NCI-H774 (cell line): Measurements from ENCODE around the gene MCM3.

Experiments
- DNase-seq: peaks from one replicate; lab custom pipeline; 2025; lab: John Stamatoyannopoulos, UW

Gene MCM3

DNA sequence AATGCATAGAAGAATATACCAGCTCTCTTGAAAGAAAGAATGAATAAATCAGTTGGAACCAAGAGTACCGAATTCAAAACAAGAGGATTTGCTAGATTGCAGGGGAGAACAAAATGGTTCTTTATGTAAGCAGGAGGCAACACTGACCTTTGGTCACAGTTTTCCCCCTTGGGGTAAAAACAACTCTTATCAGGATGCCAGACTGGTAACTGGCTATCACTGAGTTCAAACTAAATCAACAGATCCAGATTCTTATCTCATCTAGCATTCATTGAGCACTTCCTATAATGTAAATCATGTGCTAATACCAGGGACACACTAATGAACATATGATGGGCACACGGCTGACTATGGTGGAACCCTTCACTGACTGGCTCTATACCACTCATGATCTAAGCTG lies 35.5 kb downstream of the MCM3 start:
- DNase-seq = no peak

DNA sequence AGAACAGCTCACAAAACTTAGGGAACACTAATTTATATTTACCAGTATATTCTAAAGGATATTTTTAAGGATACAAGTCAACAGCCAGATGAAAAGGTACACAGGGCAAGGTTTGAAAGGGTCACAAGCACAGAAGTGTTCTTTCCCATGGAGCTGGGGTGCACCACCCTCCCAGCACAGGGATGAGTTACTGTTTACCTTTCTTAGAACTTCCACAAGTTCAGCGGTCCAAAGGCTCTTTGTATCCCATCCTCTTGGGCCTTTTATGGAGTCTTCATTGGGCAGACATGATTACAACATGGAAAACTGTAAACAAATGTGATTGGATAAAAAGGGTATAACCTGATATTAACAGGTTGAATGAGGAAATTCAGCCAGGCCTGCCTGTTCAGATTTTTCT lies 39.1 kb downstream of the MCM3 start:
- DNase-seq = no peak

DNA sequence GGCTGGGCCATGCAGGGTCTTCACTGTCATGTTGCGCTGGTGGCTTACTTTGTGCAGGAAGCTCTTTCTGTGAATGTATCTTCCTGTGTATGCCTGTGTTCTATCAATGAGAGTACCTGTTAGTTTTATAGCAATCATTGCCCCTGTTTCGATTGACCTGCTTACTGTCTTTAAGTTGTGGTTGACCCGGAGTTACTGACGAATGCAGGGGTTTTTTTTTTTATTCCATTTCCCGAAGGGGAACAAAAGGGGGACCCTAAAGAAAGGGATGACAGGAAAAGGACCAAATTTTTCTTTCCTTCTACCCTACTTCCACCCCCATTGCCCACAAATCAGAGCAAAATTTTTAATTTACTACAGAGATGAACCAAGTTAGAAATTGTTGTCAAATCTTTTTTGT lies 40.1 kb downstream of the MCM3 start, which contains the start of gene IL17F:
IL17F (minus strand) TSS at position 101 of the 400 bp plus-strand sequence; CDS start at position 30, 71 bp downstream.
- no peak for DNase-seq

DNA sequence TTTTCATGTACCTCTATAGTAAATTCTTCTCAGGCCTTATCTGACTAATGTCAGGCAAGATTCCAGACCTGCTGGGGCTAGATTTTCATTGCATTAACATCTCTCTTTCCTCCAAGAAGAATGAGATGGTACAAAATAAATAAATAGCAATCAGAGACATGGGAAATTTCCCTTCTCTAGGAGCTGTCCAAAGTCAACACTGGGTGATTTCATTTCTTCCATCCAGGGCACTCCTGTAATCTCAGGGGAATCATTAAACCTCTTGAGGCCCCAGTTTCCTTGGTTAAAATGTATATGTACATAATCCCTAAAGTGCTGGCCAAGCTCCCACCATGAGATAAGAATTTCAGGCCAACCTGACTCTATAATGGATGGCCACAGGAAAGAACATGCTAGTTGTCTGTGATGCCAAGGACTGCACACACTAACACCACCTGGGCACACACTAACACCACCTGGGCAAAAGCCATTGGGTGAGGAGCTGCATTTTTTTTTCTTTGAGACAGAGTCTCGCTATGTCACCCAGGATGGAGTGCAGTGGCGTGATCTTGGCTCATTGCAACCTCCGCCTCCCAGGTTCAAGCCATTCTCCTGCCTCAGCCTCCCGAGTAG lies 41.2 kb downstream of the MCM3 start:
- DNase-seq = no peak

DNA sequence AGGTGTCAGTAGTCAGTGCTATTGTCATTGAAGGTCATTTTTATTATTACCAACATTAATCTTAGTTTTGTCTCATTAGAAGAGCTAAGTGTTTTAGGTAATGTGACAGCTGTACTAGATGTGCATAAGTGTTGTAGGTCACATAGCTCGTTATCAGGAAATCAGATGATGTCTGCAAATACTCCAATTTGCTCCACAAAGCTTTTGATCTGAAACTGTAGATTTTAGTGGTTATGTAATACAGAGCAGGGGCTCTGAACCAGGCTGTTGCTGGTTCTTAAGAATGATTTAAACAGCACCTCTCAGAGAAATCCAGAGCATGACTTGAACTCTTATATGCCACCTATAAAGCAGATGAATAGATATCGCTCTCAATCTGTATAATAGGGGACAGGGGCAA lies 42.7 kb downstream of the MCM3 start:
- DNase-seq = no peak

DNA sequence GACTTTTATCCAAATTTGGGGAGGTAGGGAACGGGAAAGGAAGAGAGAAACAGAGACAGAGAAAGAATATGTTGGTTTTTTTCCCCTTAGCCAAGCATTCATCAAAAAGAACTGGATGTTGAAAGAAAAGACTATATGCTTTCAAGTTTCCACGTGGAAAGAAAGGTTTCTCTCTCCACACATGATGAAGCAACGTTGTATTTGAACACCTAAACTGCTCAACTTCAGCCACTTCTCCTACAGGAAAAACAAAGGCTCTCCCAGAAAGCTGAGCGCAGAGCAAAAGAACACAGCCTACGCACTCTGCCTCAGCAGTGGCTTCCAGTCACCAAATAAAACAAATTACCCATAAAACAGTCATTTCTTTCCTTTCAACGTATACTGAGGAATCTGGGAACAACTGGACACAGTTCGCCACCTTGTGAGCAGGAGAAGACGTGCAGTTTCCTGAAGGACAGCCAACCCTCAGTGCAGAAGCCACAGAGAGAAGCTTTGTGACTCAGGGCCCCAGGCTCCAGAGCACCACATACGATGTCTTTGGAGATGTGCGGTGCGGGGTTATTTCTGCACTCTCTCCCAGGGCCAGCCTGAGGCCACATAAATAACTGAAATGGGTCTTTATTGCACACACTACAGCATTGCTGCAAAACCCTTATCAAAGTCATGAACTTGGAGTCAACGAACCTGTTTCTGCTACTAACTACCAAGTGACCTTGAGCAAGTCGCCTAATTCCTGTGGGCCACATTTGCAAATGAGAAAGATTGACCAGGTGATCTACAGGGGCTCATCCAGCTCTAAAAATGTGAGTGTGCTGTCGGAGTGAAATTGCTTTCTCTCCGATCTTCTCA lies 50.3 kb downstream of the MCM3 start:
- no peak for DNase-seq

DNA sequence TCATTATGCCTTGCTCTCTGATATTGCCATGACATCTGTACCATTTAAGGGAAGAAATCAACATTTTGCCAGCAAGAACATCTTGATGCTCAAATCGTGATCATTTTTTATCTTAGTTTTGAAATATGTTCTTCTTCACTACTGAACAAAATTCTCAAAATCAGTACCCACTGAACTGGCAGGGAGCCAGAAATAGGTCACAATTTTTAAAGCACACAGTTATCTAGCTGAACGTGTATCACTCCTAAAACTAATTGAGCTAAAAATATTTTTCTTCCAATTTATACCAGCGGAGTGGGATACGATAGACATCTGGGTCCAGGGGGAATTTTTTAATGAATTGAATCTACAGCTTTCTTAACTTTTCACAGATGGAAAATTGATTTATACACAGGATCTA lies 51.5 kb downstream of the MCM3 start:
- DNase-seq = no peak

DNA sequence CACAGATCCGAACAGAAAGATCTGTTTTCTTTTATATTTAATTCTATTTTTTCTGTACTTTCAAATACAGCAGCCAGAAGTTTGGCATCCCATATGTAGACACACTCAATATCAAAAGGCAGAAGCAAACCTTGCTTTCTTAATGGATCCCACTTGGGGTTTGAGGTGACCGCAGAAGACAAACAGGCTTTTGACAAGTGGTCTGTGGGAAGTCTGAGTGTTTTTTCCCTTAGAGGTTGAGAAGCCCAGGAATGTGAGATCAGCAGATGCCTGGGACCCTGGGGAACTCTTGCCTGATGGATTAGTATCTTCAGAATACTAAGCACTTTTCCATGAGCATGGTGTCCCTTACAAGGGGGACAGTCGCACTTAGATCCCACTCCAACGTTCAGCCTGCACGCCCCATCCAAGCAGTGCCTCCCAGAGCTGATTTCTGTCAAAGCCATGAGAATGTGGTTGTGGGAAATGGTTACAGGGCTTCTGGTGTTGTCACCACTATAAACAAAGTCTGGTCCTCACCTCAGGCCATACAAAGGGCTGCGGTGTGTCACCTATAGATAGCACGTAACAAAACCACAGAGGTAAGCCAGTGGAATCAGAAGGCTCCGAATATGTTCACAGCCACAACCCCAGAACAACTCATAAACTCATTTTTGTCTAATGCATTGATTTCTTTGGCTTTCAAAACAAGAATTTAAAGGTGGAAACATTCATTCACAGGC lies 53.0 kb downstream of the MCM3 start:
- DNase-seq = no peak

DNA sequence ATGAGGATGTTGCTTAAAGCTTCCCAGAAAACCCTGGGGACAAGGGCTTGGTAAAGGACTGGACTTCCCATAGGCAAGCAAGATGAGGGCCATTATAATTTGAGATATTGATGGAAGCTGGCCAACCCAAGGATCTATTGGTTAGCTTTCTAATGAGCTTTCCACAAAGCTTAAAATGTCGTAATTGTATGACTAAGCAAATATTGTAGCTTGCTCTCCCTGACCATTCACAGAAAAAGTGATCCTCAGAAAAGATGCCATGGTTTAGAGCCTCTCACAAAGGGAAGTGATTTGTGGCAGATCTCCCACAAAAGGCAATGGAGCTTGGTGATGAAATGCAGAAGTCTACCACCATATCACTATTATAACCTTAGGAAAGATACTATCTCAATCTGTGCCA lies 53.9 kb downstream of the MCM3 start:
- DNase-seq = no peak

DNA sequence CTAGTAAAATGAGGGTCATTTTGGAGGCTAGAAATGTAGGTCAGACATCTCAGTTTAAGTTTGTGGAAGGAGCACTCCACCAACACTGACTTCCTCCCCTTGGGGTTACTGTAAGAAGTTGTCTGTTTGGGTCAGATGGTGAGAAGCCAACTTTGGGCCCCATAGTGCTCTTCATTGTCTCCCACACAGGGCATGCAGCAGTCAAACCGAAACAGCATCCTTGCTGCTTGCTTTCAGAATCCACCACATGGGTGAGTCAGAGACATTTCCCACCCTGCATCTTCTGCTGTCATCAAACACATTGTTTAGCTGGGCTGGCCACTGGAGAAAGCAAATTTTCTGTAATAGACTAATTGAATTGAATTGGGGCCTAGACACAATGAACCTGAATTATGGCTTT lies 57.0 kb downstream of the MCM3 start:
- no peak for DNase-seq

DNA sequence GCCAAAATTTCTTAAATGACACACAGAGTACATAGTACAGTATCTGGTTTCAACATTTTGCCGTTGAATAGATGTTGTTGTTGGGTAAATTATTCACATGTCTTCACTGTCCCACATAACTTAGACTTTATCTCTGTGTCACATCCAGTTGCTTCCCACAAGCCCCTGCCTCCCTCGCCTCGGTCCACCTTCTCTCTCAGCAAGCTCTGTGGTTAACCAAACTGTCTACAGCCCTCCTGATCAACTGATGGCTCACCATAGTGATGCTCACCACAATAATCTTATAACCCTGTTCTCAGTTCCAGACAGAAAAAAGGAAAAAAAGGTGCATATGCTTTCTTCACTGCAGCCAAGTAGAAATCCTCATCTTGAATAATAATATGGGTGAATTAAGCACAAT lies 63.2 kb downstream of the MCM3 start:
- no peak for DNase-seq

DNA sequence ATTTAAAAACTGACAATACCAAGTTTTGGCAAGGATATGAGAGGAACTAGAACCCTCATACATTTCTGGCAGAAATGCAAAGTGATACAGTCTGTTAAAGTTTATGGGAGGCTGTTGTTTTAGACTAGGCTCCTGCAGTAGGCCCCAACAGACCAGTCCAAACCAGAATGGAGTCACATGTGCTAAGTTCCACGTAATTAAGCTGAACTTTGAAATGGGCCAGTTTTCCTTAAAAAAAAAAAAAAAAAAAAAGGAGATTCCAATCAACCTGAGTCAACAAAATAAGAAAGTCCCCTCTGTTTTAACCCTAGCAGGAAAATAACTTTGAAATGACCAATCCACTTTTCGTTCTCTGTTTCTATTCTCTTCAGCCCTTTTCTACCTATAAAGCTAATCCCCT lies 66.8 kb downstream of the MCM3 start:
- no peak for DNase-seq

DNA sequence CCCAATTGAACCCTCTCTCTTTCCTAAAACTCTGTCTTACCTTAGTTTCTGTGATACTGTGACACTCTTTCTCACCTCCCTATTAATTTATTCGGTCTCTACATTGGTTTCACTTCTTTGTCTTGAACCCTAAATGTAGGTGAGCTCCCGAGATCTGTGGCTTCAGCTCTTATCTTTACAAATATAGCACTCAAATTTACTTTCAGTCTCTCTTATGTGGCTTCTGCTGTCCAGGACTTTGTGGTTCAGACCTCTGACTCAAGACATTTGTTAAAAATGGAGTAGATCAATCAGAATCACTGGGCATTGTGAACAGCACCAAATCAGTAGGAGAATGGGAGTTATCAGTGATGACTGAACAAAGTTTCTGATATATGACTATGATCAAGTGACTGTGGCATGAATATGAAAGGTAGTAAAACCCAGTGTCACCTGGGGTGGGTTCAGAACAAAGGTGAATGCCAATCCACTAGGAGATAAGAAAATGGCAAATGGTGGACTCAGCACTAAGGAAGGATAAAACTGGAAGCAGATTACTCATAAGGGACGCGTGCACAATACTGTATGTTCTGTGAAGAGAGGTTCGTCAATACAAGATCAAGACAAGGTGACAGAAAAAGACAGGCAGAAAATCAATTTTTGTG lies 67.5 kb downstream of the MCM3 start:
- DNase-seq = no peak

DNA sequence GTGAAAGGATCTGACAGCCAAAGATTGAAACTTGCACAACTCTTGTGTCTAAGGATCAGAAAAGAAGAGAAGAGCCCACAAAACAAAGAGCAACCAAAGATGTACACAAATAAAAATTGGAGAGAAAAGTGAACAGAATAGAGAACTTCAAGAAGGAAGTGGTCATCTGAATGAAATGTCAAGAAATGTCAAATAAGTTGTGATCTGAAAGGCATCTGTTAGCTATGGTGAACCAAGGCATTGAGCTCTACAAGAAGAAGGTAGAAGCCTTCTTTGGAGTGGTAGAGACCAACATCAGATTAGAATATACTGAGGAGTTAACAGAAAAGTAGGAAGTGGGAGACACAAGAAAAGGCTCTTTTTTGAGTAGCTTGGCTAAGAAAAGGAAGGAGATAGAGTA lies 68.8 kb downstream of the MCM3 start:
- DNase-seq = no peak
